Measurements from ENCODE around the gene CRACDL. TPM values are rescaled to one million over a fixed set of nuclear protein-coding genes. Genes with fewer than 3 reads are reported as not detected.
A peak's percentile ranks its signal among the peaks of the same experiment; 100 is the strongest.

Gene CRACDL
- polyA plus RNA-seq (2013, experiment 1 of 2; ENCODE audit: insufficient read length): not detected
- polyA plus RNA-seq (2013, experiment 2 of 2; ENCODE audit: insufficient read length): 0.09 TPM

- no peak for DNase-seq
Measured at GRCh38 chr2:98935777-98936352, at the start of gene CRACDL. CRACDL (minus strand) TSS chr2:98936225; CDS start chr2:98846800, 89,425 bp downstream.

- peak; percentile 7 for DNase-seq
Measured at GRCh38 chr2:98975611-98976010, 39.6 kb upstream of the CRACDL start.

- DNase-seq: no peak
Measured at GRCh38 chr2:98972582-98973167, 36.6 kb upstream of the CRACDL start.

- DNase-seq: no peak
Measured at GRCh38 chr2:98959810-98960507, 23.9 kb upstream of the CRACDL start.

- DNase-seq: peak; percentile 14
Measured at GRCh38 chr2:98952966-98953365, 16.9 kb upstream of the CRACDL start.

GRCh38 chr2:98948956-98949739, 13.1 kb upstream of the CRACDL start:
- DNase-seq: no peak

- no peak for DNase-seq
Measured at GRCh38 chr2:98947554-98947953, 11.5 kb upstream of the CRACDL start.

- DNase-seq: no peak
Measured at GRCh38 chr2:98946855-98947254, 10.8 kb upstream of the CRACDL start.

- DNase-seq: peak; percentile 47
Measured at GRCh38 chr2:98944775-98945174, 8.8 kb upstream of the CRACDL start.

GRCh38 chr2:98940102-98940501, 4.1 kb upstream of the CRACDL start:
- DNase-seq: no peak

GRCh38 chr2:98937906-98938305, 1.9 kb upstream of the CRACDL start:
- DNase-seq: no peak

- no peak for DNase-seq
Measured at GRCh38 chr2:98936353-98937351, 627 bp upstream of the CRACDL start.

- no peak for DNase-seq
Measured at GRCh38 chr2:98935111-98935770, 784 bp downstream of the CRACDL start.

- no peak for DNase-seq
Measured at GRCh38 chr2:98932778-98933343, 3.2 kb downstream of the CRACDL start.

GRCh38 chr2:98932164-98932563, 3.9 kb downstream of the CRACDL start:
- DNase-seq: no peak

GRCh38 chr2:98931596-98931995, 4.4 kb downstream of the CRACDL start:
- no peak for DNase-seq

GRCh38 chr2:98929920-98930319, 6.1 kb downstream of the CRACDL start:
- no peak for DNase-seq

GRCh38 chr2:98928242-98928641, 7.8 kb downstream of the CRACDL start:
- no peak for DNase-seq

- DNase-seq: no peak
Measured at GRCh38 chr2:98927027-98927426, 9.0 kb downstream of the CRACDL start.

GRCh38 chr2:98926601-98927000, 9.4 kb downstream of the CRACDL start:
- DNase-seq: no peak

- no peak for DNase-seq
Measured at GRCh38 chr2:98924910-98925309, 11.1 kb downstream of the CRACDL start.
